ENCODE results near the gene EZR. TPM values are rescaled to one million over a fixed set of nuclear protein-coding genes. Genes with fewer than 3 reads are reported as not detected.
A peak's percentile ranks its signal among the peaks of the same experiment; 100 is the strongest.

EZR gene
- total RNA-seq, 6 experiments from 2014 or later: 118 to 183 (median 178) TPM

DNA sequence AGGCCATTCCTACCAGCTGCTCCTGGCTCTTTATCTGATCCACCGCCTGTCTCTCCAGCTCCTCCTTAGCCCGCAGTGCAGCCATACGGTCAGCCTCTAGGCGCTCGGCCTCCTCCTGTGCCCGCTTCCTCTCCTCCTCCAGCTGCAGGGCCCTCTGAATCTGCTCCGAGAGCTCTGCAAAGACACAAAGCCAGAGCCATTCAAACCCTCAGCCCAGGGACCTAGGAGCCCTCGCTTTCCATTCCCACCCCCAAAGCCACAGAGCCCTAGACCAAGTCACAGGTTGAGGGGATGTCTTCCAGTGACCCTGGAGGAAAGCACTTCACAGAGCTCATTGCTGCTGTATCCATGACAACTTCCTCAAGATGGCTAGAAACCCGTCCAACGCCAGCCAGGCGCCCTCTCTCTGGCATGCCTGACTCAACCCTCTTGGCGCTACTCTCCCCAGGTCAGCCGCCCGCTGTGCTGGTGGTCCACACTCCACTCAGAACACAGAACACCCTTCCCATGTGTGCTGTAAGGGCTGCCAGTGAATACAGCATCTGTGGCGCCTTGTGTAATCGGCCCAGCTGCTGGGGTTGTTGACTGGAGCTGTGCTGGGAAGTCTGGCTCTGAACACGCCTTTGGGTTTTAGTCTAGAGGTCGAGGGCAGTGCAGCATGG is 49.3 kb downstream of the EZR start:
- Mint-ChIP-seq H3K27ac (no peak overlapping the region), H3K4me3 (no peak overlapping the region), H3K36me3 (ENCODE audit: low read depth) (peaks cover 67% of the 10 kb centered on the region), H3K4me1 (ENCODE audit: low read depth) (peaks cover 8% of the 10 kb centered on the region; the same call in 1 of the 2 replicates), H3K9me3 (no peaks in the 10 kb centered on the region), H3K27me3 (ENCODE audit: insufficient read depth) (peaks cover 3% of the 10 kb centered on the region)
- no peak for DNase-seq
- no peak for TF ChIP-seq CTCF (IDR thresholded peaks at IDR 0.05)

DNA sequence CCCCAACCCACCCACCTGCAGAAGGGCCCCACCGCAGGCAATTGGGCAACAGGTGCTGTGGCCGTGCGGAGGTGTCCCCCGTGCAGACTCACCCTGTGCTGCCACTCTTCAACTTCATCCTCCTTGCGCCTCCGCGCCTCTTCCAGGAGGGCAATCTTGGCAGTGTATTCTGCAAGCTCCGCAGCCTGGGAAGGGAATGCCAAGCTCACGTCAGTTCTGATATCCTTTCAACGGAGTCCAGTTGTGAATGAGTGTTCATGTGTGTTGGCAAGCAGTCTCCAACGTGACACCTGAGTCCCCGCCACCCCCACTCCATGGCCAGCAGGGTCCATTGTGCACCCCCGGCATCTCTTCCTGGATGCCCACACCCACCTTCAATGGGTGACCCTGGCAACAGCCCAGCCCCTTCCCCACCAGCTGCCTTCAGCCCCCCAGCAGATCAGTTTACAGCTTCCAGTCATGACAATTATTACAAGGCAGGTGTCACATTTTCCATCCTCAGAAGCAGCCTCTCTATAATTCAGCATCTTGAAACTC is 49.9 kb downstream of the EZR start:
- peaks cover 66% of the 10 kb centered on the region for H3K36me3 Mint-ChIP-seq (ENCODE audit: low read depth)
- no peak overlapping the region for H3K4me3 Mint-ChIP-seq
- TF ChIP-seq CTCF (IDR thresholded peaks at IDR 0.05): no peak
- no peak overlapping the region for H3K27ac Mint-ChIP-seq
- H3K9me3 Mint-ChIP-seq: no peaks in the 10 kb centered on the region
- no peak for DNase-seq
- peaks cover 8% of the 10 kb centered on the region; the same call in 1 of the 2 replicates for H3K4me1 Mint-ChIP-seq (ENCODE audit: low read depth)
- peaks cover 3% of the 10 kb centered on the region for H3K27me3 Mint-ChIP-seq (ENCODE audit: insufficient read depth)

- H3K9me3 Mint-ChIP-seq: no peaks in the 10 kb centered on the region
- peaks cover 62% of the 10 kb centered on the region for H3K36me3 Mint-ChIP-seq (ENCODE audit: low read depth)
- peaks cover 4% of the 10 kb centered on the region for H3K27me3 Mint-ChIP-seq (ENCODE audit: insufficient read depth)
- DNase-seq: no peak
- H3K4me1 Mint-ChIP-seq (ENCODE audit: low read depth): peaks cover 8% of the 10 kb centered on the region; the same call in 1 of the 2 replicates
- TF ChIP-seq CTCF (IDR thresholded peaks at IDR 0.05): no peak
- no peak overlapping the region for H3K27ac Mint-ChIP-seq
- H3K4me3 Mint-ChIP-seq: no peak overlapping the region
Observed at GRCh38 chr6:158768436-158768835, 50.7 kb downstream of the EZR start.

DNA sequence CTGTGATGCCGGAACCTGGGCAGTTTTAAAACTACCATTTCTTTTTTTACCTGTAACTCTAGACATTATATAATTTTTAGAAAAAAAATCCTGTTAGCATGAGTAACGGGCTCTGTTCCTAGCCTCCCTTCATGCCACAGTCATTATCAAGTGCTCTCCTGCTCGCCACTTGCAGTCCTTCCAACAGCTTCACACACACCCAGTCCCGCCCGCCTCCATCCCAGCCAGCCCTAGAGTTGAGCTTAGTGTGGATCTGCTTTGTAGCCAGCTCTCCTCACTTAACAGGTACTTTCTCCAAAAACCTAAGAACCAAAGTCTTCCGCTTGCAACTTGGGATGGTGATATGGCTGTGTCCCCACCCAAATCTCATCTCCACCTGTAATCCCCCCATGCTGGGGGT is 51.5 kb downstream of the EZR start:
- DNase-seq: no peak
- Mint-ChIP-seq H3K9me3 (no peaks in the 10 kb centered on the region), H3K27ac (peak overlapping the region; percentile 43; the same call in 1 of the 2 replicates), H3K4me3 (no peak overlapping the region), H3K4me1 (ENCODE audit: low read depth) (peaks cover under 1% of the 10 kb centered on the region; the same call in 1 of the 2 replicates), H3K36me3 (ENCODE audit: low read depth) (peaks cover 56% of the 10 kb centered on the region), H3K27me3 (ENCODE audit: insufficient read depth) (peaks cover 4% of the 10 kb centered on the region)
- no peak for TF ChIP-seq CTCF (IDR thresholded peaks at IDR 0.05)

GRCh38 chr6:158766621-158767455 is 52.3 kb downstream of the EZR start:
- TF ChIP-seq CTCF (IDR thresholded peaks at IDR 0.05): no peak
- no peaks in the 10 kb centered on the region for H3K9me3 Mint-ChIP-seq
- H3K4me1 Mint-ChIP-seq (ENCODE audit: low read depth): no peaks in the 10 kb centered on the region
- no peak for DNase-seq
- no peak overlapping the region for H3K4me3 Mint-ChIP-seq
- peak overlapping the region; percentile 43; the same call in 1 of the 2 replicates for H3K27ac Mint-ChIP-seq
- peaks cover 52% of the 10 kb centered on the region for H3K36me3 Mint-ChIP-seq (ENCODE audit: low read depth)
- H3K27me3 Mint-ChIP-seq (ENCODE audit: insufficient read depth): peaks cover 4% of the 10 kb centered on the region
